CD14-positive monocyte (primary cell): Measurements from ENCODE around the gene NQO1. TPM values are rescaled to one million over a fixed set of nuclear protein-coding genes. Genes with fewer than 3 reads are reported as not detected.

Experiments used
- DNase-seq, 3 donors: peaks; one replicate each; pipeline ENCODE4 v3.0.0-alpha.2; 2011 to 2022
- H2AFZ ChIP-seq: 2 replicates; pipeline ENCODE4 v1.6.0; 2012; ENCODE audit warnings: mild to moderate bottlenecking, low read depth, low read length, inconsistent platforms; ENCODE audit not compliant: insufficient read depth, poor library complexity, severe bottlenecking
- H3K27ac ChIP-seq, 2 donors: 1 replicate in 1 of 2; 2 replicates in 1 of 2; pipeline ENCODE4 v1.5.1; 2012 to 2013; ENCODE audit warnings: low read length in 2 of 2, control low read depth in 1 of 2, inconsistent platforms in 1 of 2, low read depth in 1 of 2, mild to moderate bottlenecking in 1 of 2
- H3K27me3 ChIP-seq, 2 donors: one replicate each; pipeline versions ENCODE4 v1.6.0 to v1.6.1; 2011 to 2013; ENCODE audit warnings: low read length in 2 of 2; ENCODE audit not compliant: control insufficient read depth in 2 of 2, insufficient read depth in 2 of 2
- H3K36me3 ChIP-seq, 2 donors: replicated peaks in 1 of 2; 1 replicate in 1 of 2; 2 replicates in 1 of 2; pipeline versions ENCODE4 v1.5.1 to v1.6.1; 2012 to 2013; ENCODE audit warnings: low read length in 2 of 2, control low read depth in 1 of 2, inconsistent platforms in 1 of 2, mild to moderate bottlenecking in 1 of 2; ENCODE audit not compliant: insufficient read depth in 2 of 2, control insufficient read depth in 1 of 2
- H3K4me1 ChIP-seq, 2 donors: 1 replicate in 1 of 2; 2 replicates in 1 of 2; pipeline versions ENCODE4 v1.5.1 to v1.6.1; 2012 to 2013; ENCODE audit warnings: low read length in 2 of 2, control low read depth in 1 of 2, inconsistent platforms in 1 of 2, mild to moderate bottlenecking in 1 of 2, moderate library complexity in 1 of 2; ENCODE audit not compliant: insufficient read depth in 2 of 2, control insufficient read depth in 1 of 2
- H3K4me2 ChIP-seq: replicated peaks from 2 replicates; pipeline ENCODE3; 2012; ENCODE audit warnings: low read length, moderate library complexity, mild to moderate bottlenecking; ENCODE audit not compliant: poor library complexity, severe bottlenecking; ENCODE audit errors: extremely low read depth
- H3K4me3 ChIP-seq, 3 experiments: fragments of 200-600 bp in 1 of 3; sonication (generic) in 1 of 3; replicated peaks in 1 of 3; 1 replicate in 2 of 3; 2 replicates in 1 of 3; pipeline ENCODE4 v1.5.1; 2011 to 2013; ENCODE audit warnings: low read length in 3 of 3, mild to moderate bottlenecking in 3 of 3, control low read depth in 2 of 3, low read depth in 2 of 3, inconsistent platforms in 1 of 3, moderate library complexity in 1 of 3
- H3K79me2 ChIP-seq: 2 replicates; pipeline ENCODE4 v1.6.0; 2012; ENCODE audit warnings: mild to moderate bottlenecking, control low read depth, inconsistent platforms, low read length, moderate library complexity; ENCODE audit not compliant: insufficient read depth
- H3K9ac ChIP-seq: 2 replicates; pipeline ENCODE4 v1.6.0; 2017; ENCODE audit warnings: low read length, mild to moderate bottlenecking; ENCODE audit not compliant: insufficient read depth, poor library complexity, severe bottlenecking
- H3K9me3 ChIP-seq, 2 donors: replicated peaks in 1 of 2; 1 replicate in 1 of 2; 2 replicates in 1 of 2; pipeline versions ENCODE4 v1.5.1 to v1.6.1; 2012 to 2013; ENCODE audit warnings: low read length in 2 of 2, control low read depth in 1 of 2; ENCODE audit not compliant: control insufficient read depth in 1 of 2, insufficient read depth in 1 of 2
- H4K20me1 ChIP-seq: 2 replicates; pipeline ENCODE4 v1.6.0; 2012; ENCODE audit warnings: mild to moderate bottlenecking, low read length, control low read depth, moderate library complexity; ENCODE audit not compliant: insufficient read depth
- H3K27ac Mint-ChIP-seq, 7 donors: one replicate each; pipeline ENCODE4 v1.8.0; 2020; ENCODE audit warnings: mild to moderate bottlenecking in 7 of 7, mixed read lengths in 7 of 7, moderate library complexity in 6 of 7, inconsistent platforms in 2 of 7
- H3K27me3 Mint-ChIP-seq, 3 donors: one replicate each; pipeline ENCODE4 v1.8.0; 2021 to 2022; ENCODE audit warnings: low read depth in 3 of 3, mild to moderate bottlenecking in 3 of 3, mixed read lengths in 3 of 3, moderate library complexity in 3 of 3, inconsistent platforms in 1 of 3
- H3K36me3 Mint-ChIP-seq, 2 donors: one replicate each; pipeline ENCODE4 v1.8.0; 2020; ENCODE audit warnings: mixed read lengths in 2 of 2, inconsistent platforms in 1 of 2, mild to moderate bottlenecking in 1 of 2
- H3K4me1 Mint-ChIP-seq: one replicate; pipeline ENCODE4 v1.8.0; 2020; ENCODE audit warnings: mild to moderate bottlenecking, mixed read lengths
- H3K4me3 Mint-ChIP-seq, 2 donors: one replicate each; pipeline ENCODE4 v1.8.0; 2020; ENCODE audit warnings: mild to moderate bottlenecking in 2 of 2, mixed read lengths in 2 of 2, moderate library complexity in 1 of 2
- H3K9me3 Mint-ChIP-seq, 7 donors: one replicate each; pipeline ENCODE4 v1.8.0; 2020 to 2022; ENCODE audit warnings: mixed read lengths in 7 of 7, mild to moderate bottlenecking in 6 of 7, moderate library complexity in 6 of 7, inconsistent platforms in 2 of 7
- CTCF ChIP-seq: fragments of 200-600 bp; IDR thresholded peaks from one replicate; pipeline ENCODE4 v1.8.0; 2022; ENCODE audit warnings: antibody characterized with exemption, mild to moderate bottlenecking
- WGBS: methylation state at CpG from one replicate; pipeline ENCODE4 v1.1.5; 2013; ENCODE audit warnings: missing lambda C conversion rate; ENCODE audit not compliant: insufficient coverage; 5-methylcytosine and 5-hydroxymethylcytosine counted together
- intact Hi-C, 2 donors: fragments of 100-400 bp; cut with micrococcal nuclease; formaldehyde crosslinking; loops; one replicate each; pipeline versions ENCODE4 v1.15.0 to v1.15.1; 2023
- polyA plus RNA-seq, 3 donors: library from polyadenylated mRNA; depleted of rRNA in 1 of 3; unstranded in 2 of 3; stranded (reverse) in 1 of 3; fragments of 300-500 nt in 2 of 3; fragments of >200 nt in 1 of 3; fragmentation: Illumina TruSeq in 2 of 3; gene quantifications; 1 replicate in 2 of 3; 2 replicates in 1 of 3; pipeline ENCODE4 v1.2.3, GENCODE V29; 2012 to 2021

Gene NQO1
- polyA plus RNA-seq, 3 donors, result 0.51 to 3.9 (median 3.0) TPM

DNA sequence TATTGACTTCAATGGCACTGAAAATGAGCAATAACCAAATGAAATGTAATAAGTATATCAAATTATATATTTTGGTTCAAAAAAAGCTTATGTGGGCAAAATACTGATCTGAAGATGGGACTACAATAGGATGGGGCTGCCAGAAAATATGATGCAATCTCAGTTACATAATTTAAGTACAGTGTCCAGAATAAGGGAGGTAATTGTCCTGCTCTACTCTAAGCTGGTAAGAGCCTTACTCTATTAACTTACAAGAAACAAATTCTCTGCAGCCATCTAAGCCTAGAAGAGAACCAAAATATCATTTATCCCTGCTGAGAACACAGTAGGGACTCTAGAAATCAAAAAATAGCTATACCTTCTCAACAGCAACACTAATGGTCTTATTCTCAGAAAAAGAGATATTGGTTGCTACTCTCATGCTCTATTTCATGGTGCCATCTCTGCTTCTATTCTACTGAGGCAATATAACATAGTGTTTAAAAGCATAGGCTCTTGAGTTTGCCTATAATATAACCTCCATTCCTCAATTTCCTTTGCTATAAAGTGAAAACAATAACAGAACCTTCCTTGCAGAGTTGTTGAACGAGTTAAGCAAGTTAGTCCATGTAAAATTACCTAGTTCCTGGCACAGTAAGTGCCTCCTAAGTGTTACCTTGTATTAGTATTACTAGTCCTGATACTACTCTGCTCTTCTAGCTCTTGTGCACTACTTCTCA, 19.9 kb downstream of the NQO1 start:
- peaks cover 22 to 26% of the 10 kb centered on the region in 2 donors for H3K36me3 Mint-ChIP-seq
- no peak overlapping the region for H3K4me2 ChIP-seq
- DNase-seq, result no peak
- intact Hi-C loops, result no loop called here
- no peaks in the 10 kb centered on the region for H3K79me2 ChIP-seq
- no peak for TF ChIP-seq CTCF
- H3K4me1 ChIP-seq, result no peaks in the 10 kb centered on the region
- no peak overlapping the region for H3K27ac Mint-ChIP-seq
- no peak overlapping the region for H3K4me3 Mint-ChIP-seq
- no peaks in the 10 kb centered on the region for H3K9me3 Mint-ChIP-seq
- no peak overlapping the region for H3K27ac ChIP-seq
- no CpG with 5 or more reads among the region's 1 CpG for WGBS
- H3K27me3 Mint-ChIP-seq, result no peaks in the 10 kb centered on the region
- peaks cover 3 to 16% of the 10 kb centered on the region in 2 donors for H3K36me3 ChIP-seq
- H3K27me3 ChIP-seq, result no peaks in the 10 kb centered on the region
- H3K9ac ChIP-seq, result no peak overlapping the region
- H3K9me3 ChIP-seq, result no peaks in the 10 kb centered on the region
- H2AFZ ChIP-seq, result no peak overlapping the region
- H4K20me1 ChIP-seq, result no peaks in the 10 kb centered on the region
- H3K4me1 Mint-ChIP-seq, result no peaks in the 10 kb centered on the region
- H3K4me3 ChIP-seq, result no peak overlapping the region

- Histone ChIP-seq H3K9me3 (no peaks in the 10 kb centered on the region), H3K36me3 (peaks cover 10 to 38% of the 10 kb centered on the region in 2 donors), H3K27ac (no peak overlapping the region), H3K9ac (no peak overlapping the region), H3K27me3 (no peaks in the 10 kb centered on the region), H3K4me3 (no peak overlapping the region), H3K79me2 (no peaks in the 10 kb centered on the region), H2AFZ (no peak overlapping the region), H3K4me1 (no peaks in the 10 kb centered on the region), H4K20me1 (no peaks in the 10 kb centered on the region), H3K4me2 (no peak overlapping the region)
- no peak for TF ChIP-seq CTCF
- Mint-ChIP-seq H3K36me3 (peaks cover 27 to 37% of the 10 kb centered on the region in 2 donors), H3K27me3 (peaks cover 0 to 2% (median 0%) of the 10 kb centered on the region in 3 donors), H3K4me3 (no peak overlapping the region), H3K4me1 (no peaks in the 10 kb centered on the region), H3K9me3 (no peaks in the 10 kb centered on the region), H3K27ac (no peak overlapping the region)
- intact Hi-C loops, result no loop called here
- DNase-seq, result no peak
- no CpG with 5 or more reads among the region's 2 CpGs for WGBS
These were observed 22.7 kb downstream of the NQO1 start for GRCh38 chr16:69703638-69704037.
